ENCODE data around the gene MCM3AP.
"Not testable (repeated sequence)": the region's sequence is repeated elsewhere in the genome, so short reads cannot be mapped to it uniquely, and the experiment has no call there.

The MCM3AP gene

GRCh38 chr21:46205166-46205565 lies 80.2 kb downstream of the MCM3AP start:
- no peak for DNase-seq (ENCODE audit: low read depth)

DNA sequence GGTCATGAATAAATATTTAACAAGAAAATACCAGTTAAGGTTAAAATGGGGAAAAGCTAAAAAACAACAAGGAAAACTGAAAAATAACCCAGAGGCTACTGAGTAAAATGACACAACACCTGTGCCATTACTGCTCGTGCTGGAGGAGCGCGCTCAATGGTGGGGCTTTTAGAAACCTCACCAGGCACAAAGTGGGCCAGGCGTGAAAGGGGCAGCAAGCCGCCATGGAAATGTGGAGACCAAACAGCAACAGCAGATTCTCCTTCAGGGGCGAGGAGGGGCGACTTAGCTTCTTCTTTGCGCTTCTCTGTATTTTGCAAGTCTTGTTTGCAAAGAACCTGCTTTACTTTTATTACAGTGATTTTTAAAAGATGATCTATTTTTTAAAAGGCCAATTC lies 82.2 kb downstream of the MCM3AP start:
- DNase-seq (ENCODE audit: low read depth), result no peak

DNA sequence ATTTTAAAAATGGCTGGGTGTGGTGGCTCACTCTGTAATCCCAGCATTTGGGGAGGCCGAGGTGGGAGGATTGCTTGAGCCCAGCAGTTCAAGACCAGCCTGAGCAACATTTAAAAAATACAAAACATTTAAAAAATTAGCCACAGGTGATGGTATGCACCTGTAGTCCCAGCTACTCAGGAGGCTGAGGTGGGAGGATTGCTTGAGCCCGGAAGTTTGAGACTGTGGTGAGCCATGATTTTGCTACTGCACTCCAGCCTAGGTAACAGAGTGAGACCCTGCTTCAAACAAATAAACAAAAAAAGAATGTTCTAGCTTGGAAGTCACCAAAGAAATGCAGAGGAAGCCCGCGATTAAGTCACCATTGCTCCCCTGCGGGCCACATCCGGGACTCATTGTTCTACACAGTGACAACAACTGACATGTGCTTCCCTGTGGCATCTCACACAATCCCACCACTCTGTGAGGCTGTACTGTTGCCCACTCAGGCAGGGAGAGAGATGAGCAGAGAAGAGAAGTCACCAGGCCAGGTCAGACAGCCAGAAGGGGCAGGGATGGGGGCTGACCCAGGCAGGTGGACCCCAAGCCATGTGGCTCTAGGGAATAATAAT lies 82.7 kb downstream of the MCM3AP start:
- no peak for DNase-seq (ENCODE audit: low read depth)

GRCh38 chr21:46200877-46201803 lies 84.3 kb downstream of the MCM3AP start:
- not testable (repeated sequence) for DNase-seq (ENCODE audit: low read depth)

DNA sequence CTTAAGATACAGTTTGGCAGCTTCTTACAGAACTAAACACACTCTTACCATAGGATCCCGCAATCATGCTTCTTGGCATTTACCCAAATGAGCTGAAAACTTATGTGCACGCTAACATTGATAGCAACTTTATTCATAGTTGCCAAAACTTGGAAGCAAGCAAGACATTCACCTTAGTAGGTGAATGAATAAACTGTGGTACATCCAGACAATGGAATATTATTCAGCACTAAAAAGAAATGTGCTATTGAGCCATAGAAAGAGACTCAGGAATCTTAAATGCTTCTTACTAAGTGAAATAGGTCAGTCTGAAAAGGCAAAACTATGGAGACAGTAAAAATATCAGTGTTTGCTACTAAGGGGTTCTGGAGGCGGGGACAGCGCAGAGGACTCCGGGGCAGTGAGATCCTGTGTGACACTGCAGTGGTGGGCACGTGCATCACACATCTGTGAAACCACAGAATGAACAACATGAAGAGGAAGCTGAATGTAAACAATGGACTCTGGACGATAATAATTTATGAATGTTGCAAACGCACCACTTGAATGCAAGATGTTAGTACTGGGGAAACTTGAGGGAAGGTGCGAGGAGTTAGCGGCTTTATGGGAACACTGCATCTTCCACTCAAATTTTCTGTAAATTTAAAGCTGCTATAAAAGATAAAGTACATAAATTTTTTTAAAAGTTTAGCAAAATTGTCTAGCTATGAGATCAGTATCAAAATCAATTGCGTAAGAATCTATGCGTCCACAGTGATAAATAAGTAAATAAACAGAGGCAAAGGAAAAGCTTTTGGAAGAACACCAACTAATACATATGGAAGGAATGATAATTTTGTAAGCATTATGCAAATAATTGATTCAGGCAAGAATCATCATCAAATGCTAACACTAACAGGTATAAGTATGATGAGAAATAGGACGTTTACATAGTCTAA lies 85.7 kb downstream of the MCM3AP start:
- no peak for DNase-seq (ENCODE audit: low read depth)

GRCh38 chr21:46196733-46197132 lies 88.7 kb downstream of the MCM3AP start:
- no peak for DNase-seq (ENCODE audit: low read depth)

- DNase-seq (ENCODE audit: low read depth), result no peak
Observed at GRCh38 chr21:46195595-46196195, 89.7 kb downstream of the MCM3AP start.

GRCh38 chr21:46194374-46195334 lies 90.8 kb downstream of the MCM3AP start:
- DNase-seq (ENCODE audit: low read depth), result no peak

DNA sequence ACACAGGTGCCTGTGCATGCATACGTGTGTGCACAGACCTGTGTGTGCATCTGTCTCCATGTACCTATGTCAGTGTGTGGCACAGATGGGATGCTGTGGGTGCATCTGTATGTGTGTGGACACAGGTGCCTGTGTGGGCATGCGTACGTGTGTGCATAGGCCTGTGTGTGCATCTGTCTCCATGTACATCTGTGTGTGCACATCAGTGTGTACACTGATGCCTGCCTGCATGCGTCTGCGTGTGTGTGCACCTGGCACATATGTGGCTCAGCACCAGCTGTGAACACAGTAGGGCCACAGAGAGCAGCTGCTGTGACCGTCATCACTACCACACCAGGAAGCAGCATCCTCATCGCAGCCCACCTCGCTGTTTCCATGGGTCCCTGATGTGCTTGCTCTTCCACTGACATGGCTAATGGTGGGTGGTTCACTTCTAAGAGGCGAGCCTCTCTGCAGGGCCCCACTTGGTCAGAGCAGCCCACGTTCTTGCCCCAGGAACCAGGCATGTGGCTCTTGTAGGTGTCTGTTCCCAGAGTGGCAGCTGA lies 91.5 kb downstream of the MCM3AP start:
- DNase-seq (ENCODE audit: low read depth), result no peak

- no peak for DNase-seq (ENCODE audit: low read depth)
Observed at GRCh38 chr21:46191686-46192575, 93.5 kb downstream of the MCM3AP start.

DNA sequence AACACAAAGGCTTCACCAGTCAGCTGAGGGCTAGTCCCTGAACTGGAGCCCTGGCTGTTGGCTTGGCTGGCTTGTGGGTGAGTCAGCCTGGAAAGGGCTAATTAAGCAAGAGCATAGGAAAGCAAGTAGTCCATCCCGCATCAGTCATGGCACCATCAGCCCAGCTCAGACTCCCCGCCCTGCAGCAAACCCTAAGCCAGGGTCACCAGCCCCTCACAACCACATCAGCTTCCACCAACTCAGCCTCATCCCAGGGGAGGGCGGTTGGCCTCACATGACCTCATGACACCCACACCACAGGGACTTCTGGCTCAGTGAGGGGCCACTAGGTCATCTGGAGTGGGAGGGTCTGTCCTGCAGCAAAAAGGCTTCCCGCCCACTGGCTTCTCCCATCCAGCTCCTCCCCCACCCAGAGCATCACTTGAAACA lies 94.1 kb downstream of the MCM3AP start:
- no peak for DNase-seq (ENCODE audit: low read depth)

- DNase-seq (ENCODE audit: low read depth), result no peak
Observed at GRCh38 chr21:46190491-46191131, 94.8 kb downstream of the MCM3AP start.

GRCh38 chr21:46189959-46190490 lies 95.4 kb downstream of the MCM3AP start:
- no peak for DNase-seq (ENCODE audit: low read depth)

DNA sequence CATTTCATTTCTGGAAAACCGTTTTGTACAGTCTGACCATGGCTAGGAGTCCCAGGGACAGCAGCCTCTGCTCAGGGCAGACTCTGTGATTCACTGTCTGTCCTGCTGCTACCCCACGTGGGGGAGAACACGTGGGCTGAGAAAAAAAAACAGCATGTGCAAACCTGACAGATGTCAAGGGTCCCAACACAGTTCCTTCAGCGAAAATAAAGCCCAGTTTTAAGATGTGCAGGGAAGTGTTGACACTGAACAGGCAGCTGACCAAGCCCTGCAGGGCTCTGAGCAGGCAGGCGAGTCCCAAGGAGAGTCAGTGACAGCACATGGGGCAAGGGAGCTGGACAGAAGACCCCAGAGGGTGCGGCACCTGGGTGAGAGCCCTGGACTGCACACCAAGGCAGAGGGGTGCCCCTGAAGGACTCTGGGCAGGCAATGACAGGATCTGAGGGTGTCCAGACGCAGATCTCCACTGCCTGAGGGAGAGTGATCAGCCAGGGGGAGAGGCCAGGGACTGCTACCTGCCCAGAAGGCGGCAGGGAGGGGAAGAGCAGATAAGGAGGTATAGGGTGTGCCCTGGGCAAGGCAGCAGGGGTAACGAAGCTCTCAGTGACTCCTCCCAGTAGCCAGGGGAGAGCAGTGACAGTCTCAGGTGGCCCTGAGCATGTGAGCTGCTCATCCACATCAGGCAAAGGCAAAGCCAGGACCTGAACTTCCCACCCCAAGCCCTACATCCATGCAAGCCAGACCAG lies 96.0 kb downstream of the MCM3AP start:
- DNase-seq (ENCODE audit: low read depth), result no peak

DNA sequence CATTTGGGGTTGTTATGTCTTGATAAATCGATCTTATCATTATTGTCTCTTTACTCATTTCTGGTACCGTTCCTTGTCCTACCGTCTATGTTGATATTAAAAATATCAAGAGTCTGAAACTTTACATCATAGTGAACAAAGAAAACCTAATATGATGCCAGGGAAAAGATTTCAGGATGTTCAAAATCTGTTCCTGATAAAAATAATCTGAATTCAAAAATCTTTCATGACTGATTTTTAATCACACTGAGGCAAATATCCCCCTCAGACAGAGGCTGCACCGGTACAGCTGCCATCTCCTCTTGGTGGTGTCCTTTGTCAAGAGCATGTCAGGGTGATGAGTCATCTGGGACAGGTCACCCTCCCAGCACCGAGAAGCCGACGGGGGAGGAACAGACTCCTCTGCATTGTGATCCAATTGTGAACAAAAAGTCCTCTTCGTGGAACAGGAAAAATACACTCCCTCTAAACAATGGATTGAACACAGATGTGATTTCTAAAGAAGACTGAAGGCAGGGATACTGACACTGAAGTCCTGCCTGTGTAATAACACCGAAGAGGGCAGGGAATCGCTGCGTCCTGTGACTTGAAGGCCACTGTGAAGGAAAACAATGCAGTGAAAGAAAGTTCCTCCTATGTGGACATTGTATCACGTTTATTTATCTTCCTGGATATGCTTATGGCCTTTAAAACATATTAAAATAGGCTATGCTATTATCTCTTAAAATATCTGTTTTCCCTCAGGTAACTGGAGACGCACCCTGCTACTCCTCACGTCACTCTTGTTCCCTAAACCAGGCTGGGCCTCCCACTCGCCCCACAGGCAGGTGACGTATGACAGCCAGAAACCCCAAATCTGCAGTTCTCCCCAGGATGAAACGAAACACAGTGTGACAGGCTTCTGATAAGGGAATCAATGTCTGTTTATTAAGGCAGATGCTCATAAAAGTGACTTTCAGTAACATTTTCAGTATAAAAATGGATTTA lies 96.9 kb downstream of the MCM3AP start:
- DNase-seq (ENCODE audit: low read depth), result no peak

- no peak for DNase-seq (ENCODE audit: low read depth)
Observed at GRCh38 chr21:46187814-46188213, 97.6 kb downstream of the MCM3AP start.

- no peak for DNase-seq (ENCODE audit: low read depth)
Observed at GRCh38 chr21:46187261-46187660, 98.2 kb downstream of the MCM3AP start.
